Measurements from ENCODE around the gene PDGFB. TPM values are rescaled to one million over a fixed set of nuclear protein-coding genes. Genes with fewer than 3 reads are reported as not detected.

The PDGFB gene
- total and polyA plus RNA-seq, 11 donors = 9.0 to 43.7 (median 21.3) TPM

DNA sequence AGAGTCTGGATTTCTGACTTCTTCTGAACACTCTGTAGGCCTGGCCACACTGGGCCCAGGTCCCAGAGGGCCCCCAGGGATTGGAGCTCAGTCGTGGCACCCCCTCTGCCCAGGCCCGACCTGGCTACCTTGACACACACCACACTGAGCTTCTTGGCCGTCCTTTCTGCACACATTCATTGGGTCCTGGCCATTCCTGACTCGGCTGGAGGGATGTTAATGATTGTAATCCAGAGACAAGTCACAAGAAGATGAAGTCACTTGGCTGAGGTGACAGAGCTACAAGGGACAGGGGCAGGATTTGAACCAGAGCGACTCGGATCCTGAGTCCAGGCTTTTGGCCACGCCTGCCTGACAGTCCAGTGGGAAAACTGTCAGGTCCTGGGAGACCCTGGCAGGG, 23.9 kb upstream of the PDGFB start:
- DNase-seq (no peak), ATAC-seq (peak in 1 of 4 donors; percentile 8)
- H3K4me3 ChIP-seq = no peak overlapping the region
- peak overlapping the region in 9 of 12 donors; percentile 6 to 81 (median 72) for H3K27ac ChIP-seq
- intact Hi-C loops (cut with DNase I) = no loop called here
- no peaks in the 10 kb centered on the region for H3K36me3 ChIP-seq
- TF ChIP-seq POLR2A (IDR thresholded peaks at IDR 0.05) = no peak
- TF ChIP-seq, protein P1, sequence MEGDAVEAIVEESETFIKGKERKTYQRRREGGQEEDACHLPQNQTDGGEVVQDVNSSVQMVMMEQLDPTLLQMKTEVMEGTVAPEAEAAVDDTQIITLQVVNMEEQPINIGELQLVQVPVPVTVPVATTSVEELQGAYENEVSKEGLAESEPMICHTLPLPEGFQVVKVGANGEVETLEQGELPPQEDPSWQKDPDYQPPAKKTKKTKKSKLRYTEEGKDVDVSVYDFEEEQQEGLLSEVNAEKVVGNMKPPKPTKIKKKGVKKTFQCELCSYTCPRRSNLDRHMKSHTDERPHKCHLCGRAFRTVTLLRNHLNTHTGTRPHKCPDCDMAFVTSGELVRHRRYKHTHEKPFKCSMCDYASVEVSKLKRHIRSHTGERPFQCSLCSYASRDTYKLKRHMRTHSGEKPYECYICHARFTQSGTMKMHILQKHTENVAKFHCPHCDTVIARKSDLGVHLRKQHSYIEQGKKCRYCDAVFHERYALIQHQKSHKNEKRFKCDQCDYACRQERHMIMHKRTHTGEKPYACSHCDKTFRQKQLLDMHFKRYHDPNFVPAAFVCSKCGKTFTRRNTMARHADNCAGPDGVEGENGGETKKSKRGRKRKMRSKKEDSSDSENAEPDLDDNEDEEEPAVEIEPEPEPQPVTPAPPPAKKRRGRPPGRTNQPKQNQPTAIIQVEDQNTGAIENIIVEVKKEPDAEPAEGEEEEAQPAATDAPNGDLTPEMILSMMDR (IDR thresholded peaks at IDR 0.05) = no peak
- WGBS, 4 donors = 50 to 65% (median 57%) methylated on average over 7 of the region's 7 CpGs
- peaks cover 0 to 8% (median 2%) of the 10 kb centered on the region in 12 donors for H3K9me3 ChIP-seq
- peaks cover 0 to 58% (median 27%) of the 10 kb centered on the region in 12 donors for H3K4me1 ChIP-seq
- H3K27me3 ChIP-seq = no peaks in the 10 kb centered on the region

DNA sequence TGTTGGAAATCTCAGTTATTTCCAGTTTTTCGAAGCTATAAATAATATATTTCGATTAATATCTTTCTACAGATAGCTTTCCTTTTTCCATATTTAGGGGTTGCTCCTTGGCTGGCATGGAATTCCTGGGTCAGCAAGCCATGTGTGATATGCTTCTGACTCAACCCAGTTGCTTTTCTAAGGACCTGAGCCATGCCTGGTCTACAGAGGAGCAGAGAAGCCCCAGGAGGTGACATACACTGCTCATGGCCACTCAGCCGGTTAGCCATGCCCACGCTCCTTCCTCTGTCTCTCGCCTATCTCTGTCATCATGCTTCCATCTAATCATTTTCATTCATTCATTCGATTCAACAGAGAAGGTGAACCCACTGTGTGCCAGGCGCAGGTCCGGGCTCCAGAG, 23.2 kb upstream of the PDGFB start:
- TF ChIP-seq, protein P1 (IDR thresholded peaks at IDR 0.05) = no peak
- no peak for TF ChIP-seq POLR2A (IDR thresholded peaks at IDR 0.05)
- H3K4me1 ChIP-seq = peaks cover 0 to 58% (median 27%) of the 10 kb centered on the region in 12 donors
- intact Hi-C loops (cut with DNase I) = no loop called here
- H3K27me3 ChIP-seq = no peaks in the 10 kb centered on the region
- no peaks in the 10 kb centered on the region for H3K36me3 ChIP-seq
- H3K9me3 ChIP-seq = peaks cover 0 to 8% (median 2%) of the 10 kb centered on the region in 12 donors
- ATAC-seq = no peak
- DNase-seq = no peak
- H3K27ac ChIP-seq = peak overlapping the region in 5 of 12 donors; percentile 1 to 77 (median 60)
- WGBS, 4 donors = 87 to 88% (median 88%) methylated on average over 8 of the region's 8 CpGs
- no peak overlapping the region for H3K4me3 ChIP-seq

DNA sequence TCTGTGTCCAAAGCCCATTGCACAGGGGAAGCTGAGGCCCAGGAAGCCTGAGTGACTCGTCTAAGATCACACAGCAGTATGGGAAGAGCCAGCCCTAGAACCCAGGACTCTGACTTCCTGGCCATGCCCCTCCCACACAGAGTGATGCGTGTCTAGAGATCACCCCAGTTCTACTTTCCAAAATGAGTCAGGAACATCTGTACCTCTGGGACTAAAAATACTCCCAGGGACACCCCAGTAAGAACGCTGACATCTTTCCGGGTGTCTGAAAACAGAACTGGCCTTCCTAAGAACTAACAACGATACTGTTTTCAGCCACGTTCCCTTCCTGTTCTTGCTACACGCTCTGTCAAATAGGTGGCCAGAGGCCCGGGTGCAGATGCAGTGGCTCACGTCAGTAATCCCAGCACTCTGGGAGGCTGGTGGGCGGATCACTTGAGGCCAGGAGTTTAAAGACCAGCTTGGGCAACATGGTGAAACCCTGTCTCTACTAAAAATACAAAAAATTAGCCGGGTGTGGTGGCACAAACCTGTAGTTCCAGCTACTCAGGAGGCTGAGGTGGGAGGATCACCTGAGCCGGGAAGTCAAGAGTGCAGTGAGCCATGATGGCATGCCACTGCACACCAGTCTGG, 21.7 kb upstream of the PDGFB start:
- H3K27ac ChIP-seq = peak overlapping the region in 11 of 12 donors; percentile 34 to 83 (median 66)
- no peak for TF ChIP-seq POLR2A (IDR thresholded peaks at IDR 0.05)
- TF ChIP-seq, protein P1 (IDR thresholded peaks at IDR 0.05) = no peak
- peaks cover 0 to 58% (median 27%) of the 10 kb centered on the region in 12 donors for H3K4me1 ChIP-seq
- peak in 1 of 5 donors; percentile 57 for DNase-seq
- H3K36me3 ChIP-seq = no peaks in the 10 kb centered on the region
- ATAC-seq = peak; percentile 31 to 79 (median 44)
- H3K27me3 ChIP-seq = no peaks in the 10 kb centered on the region
- intact Hi-C loops (cut with DNase I) = no loop called here
- H3K4me3 ChIP-seq = no peak overlapping the region
- peaks cover 0 to 12% (median 5%) of the 10 kb centered on the region in 12 donors for H3K9me3 ChIP-seq
- WGBS, 4 donors = 50 to 69% (median 59%) methylated on average over 12 of the region's 12 CpGs

DNA sequence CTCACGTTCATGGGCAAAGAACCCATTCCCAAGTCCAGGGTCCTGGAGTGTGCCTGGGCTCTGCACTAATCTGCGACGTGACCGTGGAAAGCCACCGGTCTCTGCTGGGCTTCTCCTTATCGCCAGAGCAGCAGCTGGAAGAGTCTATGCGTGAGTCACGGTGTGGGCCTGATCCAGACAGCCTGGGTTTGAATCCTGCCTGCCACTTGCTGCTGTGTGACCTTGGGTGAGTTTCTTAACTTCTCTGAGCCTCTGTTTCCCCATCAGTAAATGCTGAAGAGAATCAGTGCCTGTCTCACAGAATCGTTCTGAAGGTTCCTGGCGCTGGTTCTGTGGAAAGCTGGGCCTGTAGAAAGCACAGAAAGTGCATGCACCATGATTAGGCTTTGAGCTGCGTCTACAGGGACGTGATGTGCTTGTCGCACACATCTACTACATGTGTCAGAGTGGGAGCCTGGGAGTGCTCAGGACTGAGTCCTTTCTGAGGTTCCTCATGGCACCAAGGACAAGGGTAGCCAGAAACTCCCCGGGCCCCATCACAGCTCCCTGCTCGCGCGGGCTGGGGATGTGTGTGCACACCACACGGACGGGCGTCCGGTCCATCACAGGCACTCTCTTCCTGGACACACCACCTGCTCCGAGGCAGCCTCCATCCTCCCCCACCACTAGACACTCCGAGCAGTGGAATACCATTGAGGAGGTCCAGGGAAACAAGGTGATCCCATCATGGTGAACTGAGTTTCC, 20.5 kb upstream of the PDGFB start:
- Histone ChIP-seq H3K27me3 (no peaks in the 10 kb centered on the region), H3K27ac (peak overlapping the region in 5 of 12 donors; percentile 29 to 82 (median 66)), H3K36me3 (no peaks in the 10 kb centered on the region), H3K4me3 (no peak overlapping the region), H3K4me1 (peaks cover 0 to 53% (median 24%) of the 10 kb centered on the region in 12 donors), H3K9me3 (peaks cover 0 to 12% (median 10%) of the 10 kb centered on the region in 12 donors)
- intact Hi-C loops (cut with DNase I) = no loop called here
- ATAC-seq (no peak), DNase-seq (no peak)
- WGBS, 4 donors = 80 to 85% (median 84%) methylated on average over 19 to 23 of the region's 23 CpGs
- TF ChIP-seq, protein P1 (IDR thresholded peaks at IDR 0.05) = no peak
- TF ChIP-seq POLR2A (IDR thresholded peaks at IDR 0.05) = no peak
